ENCODE measurements around the gene ZNF830.

DNA sequence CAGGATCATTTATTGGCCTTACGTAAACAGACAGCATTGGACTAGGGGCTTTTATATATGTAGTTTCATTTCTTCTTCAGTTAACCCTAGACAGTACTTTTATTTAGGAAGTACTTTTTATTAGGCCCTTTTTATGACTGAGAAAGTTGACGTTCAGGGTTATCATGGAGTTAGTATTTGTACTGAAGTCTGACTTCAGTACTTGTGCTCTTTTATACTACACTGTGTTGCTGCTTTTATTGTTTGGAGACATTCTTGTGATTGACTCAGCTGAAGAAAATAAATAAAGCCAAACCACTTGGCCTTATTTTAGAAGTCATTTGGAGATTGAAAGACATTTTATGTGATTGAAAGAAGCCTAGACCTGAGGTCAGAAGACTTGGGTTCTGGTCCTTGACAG, 25.9 kb downstream of the ZNF830 start:
- TF ChIP-seq, protein P1, sequence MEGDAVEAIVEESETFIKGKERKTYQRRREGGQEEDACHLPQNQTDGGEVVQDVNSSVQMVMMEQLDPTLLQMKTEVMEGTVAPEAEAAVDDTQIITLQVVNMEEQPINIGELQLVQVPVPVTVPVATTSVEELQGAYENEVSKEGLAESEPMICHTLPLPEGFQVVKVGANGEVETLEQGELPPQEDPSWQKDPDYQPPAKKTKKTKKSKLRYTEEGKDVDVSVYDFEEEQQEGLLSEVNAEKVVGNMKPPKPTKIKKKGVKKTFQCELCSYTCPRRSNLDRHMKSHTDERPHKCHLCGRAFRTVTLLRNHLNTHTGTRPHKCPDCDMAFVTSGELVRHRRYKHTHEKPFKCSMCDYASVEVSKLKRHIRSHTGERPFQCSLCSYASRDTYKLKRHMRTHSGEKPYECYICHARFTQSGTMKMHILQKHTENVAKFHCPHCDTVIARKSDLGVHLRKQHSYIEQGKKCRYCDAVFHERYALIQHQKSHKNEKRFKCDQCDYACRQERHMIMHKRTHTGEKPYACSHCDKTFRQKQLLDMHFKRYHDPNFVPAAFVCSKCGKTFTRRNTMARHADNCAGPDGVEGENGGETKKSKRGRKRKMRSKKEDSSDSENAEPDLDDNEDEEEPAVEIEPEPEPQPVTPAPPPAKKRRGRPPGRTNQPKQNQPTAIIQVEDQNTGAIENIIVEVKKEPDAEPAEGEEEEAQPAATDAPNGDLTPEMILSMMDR (IDR thresholded peaks at IDR 0.05; ENCODE audit: insufficient read depth, low read length) = no peak
- TF ChIP-seq POLR2AphosphoS5 (IDR thresholded peaks at IDR 0.05; ENCODE audit: low read depth) (no peak), SPI1 (IDR thresholded peaks at IDR 0.05; ENCODE audit: borderline replicate concordance, low read depth) (no peak), GABPA (IDR thresholded peaks at IDR 0.05; ENCODE audit: low read depth) (no peak)
- TF ChIP-seq, protein P2, sequence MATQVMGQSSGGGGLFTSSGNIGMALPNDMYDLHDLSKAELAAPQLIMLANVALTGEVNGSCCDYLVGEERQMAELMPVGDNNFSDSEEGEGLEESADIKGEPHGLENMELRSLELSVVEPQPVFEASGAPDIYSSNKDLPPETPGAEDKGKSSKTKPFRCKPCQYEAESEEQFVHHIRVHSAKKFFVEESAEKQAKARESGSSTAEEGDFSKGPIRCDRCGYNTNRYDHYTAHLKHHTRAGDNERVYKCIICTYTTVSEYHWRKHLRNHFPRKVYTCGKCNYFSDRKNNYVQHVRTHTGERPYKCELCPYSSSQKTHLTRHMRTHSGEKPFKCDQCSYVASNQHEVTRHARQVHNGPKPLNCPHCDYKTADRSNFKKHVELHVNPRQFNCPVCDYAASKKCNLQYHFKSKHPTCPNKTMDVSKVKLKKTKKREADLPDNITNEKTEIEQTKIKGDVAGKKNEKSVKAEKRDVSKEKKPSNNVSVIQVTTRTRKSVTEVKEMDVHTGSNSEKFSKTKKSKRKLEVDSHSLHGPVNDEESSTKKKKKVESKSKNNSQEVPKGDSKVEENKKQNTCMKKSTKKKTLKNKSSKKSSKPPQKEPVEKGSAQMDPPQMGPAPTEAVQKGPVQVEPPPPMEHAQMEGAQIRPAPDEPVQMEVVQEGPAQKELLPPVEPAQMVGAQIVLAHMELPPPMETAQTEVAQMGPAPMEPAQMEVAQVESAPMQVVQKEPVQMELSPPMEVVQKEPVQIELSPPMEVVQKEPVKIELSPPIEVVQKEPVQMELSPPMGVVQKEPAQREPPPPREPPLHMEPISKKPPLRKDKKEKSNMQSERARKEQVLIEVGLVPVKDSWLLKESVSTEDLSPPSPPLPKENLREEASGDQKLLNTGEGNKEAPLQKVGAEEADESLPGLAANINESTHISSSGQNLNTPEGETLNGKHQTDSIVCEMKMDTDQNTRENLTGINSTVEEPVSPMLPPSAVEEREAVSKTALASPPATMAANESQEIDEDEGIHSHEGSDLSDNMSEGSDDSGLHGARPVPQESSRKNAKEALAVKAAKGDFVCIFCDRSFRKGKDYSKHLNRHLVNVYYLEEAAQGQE (IDR thresholded peaks at IDR 0.05; ENCODE audit: insufficient replicate concordance, low read depth) = no peak

Data from HL-60 (cell line).